Stimulated activated CD8-positive, alpha-beta memory T cell treated with anti-CD3 and anti-CD28 coated beads, Interleukin-15, amount 100 ng/mL, for 24 hours (primary cell): ENCODE results near the gene TRIM2.

Source experiments
- DNase-seq: peaks from one replicate; pipeline ENCODE4 v3.0.0-alpha.2; 2020; ENCODE audit warnings: low read depth

Gene TRIM2

DNA sequence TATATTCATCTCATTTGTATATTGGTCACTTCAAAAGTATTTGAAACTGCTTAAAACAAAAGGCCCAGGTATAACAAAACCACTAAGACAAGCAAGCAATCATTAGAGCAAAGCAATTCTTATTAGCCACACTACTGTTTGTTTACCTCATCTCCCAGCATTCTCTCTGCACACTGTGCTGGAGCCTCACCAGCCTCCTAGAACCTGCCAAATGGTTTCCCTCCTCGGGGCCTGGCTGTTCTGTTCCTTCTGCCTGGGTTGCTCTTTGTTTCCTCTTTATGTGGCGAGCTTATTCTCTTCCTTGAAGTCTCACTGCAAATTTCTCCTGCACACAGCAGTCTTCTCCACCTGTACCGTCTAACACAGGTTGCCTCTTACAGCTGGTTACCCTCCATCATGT lies 72.7 kb downstream of the TRIM2 start:
- no peak for DNase-seq

DNA sequence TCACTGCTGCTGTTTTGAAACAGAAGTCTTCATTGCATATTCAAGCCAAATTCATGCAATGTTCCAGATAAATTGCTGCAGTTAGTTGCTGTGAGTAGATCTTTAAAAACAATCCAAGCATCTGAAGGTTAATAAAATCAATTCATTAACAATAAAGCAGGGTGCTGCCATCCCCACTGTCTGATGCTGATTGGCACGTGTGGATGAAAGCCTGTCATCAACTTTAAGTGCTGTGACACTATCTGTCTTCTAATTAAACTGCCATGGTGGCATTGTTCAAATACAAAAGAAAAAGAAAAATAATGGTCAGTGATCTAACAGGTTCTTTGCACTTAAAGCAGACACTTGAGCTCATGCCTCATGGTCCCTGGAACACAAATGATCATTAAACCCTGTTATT lies 77.2 kb downstream of the TRIM2 start:
- DNase-seq, result no peak

DNA sequence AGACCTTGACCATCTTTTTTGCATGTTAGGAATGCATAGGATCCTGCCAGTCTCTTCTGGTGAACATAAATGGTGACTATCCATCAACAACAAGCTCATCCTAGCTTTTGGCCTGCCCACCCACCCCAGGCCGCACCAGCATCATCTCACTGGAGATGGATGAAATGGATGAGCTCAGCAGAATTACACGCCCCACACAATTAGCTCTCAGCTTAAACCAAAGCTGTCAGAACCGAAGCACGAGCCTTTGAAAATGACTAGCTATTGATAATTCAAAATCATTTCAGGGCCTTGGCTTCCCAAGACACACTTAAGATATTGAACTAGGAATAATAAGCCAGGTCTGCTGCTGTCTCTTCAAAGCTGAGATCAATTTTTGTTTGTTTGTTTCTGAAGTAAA lies 77.8 kb downstream of the TRIM2 start:
- DNase-seq, result no peak

DNA sequence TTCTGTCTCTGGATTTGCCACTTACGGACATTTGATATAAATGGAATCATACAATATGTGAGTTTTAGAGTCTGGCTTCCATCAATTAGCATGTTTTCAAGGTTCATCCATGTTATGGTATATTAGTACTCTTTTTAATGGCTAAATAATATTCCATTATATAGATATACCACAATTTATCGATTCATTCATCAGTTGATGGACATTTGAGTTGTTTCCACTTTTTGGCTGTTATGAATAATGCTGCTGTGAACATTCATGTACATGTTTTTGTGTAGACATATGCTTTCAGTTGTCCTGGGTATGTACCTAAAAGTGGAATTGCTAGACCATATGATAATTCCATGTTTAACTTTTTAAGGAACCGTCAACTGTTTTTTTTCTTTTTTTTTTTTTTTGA lies 79.0 kb downstream of the TRIM2 start:
- no peak for DNase-seq

DNA sequence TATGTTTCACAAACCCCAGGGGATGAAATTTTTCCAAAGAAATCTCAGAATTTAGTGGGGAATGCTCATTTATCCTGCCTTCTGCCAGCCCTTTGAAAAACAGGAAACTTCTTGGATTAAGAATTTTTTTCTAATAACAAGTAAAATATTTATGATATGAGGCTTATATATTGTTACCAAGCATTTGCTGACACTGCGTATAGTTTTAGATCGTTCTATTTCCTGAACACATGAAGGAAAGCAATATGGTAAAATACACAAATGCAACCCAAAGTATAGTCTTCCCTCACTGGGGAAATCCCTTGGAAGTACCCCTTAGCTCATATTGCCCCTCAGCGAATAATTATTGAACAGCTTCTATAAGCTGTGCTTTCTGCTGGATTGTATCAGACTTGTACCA lies 85.9 kb downstream of the TRIM2 start:
- no peak for DNase-seq

DNA sequence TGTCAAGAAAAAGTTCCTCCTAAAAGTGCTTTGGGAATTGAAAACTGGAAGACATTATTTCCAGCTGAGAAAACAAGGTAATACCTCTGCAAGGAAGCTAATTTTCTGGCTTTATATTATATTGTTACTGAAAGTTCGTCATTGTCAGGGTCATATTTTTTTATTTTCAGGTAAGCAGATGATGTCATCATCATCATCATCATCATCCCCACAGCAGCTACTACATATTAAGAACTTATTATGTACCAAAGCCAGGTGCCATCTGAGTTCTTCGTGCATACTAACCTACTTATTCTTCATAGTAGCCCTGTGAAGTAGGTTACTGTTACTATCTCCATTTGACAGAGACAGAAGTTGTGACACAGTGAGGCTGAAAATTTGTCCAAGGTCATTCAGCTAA lies 87.3 kb downstream of the TRIM2 start:
- DNase-seq, result no peak

DNA sequence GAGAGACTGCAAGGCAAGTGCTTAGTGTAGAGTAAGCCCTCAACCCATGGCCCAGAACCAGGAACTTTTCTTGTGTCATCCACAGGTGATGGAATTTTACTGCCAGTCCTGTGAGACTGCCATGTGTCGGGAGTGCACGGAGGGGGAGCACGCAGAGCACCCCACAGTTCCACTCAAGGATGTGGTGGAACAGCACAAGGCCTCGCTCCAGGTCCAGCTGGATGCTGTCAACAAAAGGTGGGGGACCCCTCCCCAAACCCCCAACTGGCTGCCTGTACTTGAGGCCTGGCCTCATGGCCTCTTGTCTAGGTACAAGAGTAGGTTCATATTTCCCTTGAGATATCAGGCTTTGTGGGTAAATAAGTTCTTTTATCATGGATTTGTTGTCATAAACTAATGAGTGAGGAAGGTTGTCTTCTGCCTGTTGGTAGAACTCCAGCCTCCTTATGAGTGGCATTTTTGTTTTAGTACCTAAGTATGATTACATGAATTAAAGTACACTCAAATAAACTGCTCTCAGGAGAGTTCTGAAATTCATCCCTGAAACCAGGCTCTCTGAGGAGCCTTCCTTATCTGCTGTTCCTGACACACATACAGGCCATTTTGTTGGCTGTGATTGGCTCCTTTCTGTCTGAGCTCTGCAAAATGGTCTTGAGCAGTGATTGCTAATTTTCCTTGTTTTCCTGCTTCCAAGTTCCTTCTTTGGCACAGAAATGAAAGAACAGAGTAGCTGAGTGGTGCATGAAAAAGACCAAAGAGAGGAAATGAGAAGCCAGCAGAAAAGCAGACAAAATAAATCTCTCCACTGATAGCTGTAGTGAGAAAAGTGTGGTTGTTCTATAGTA lies 88.9 kb downstream of the TRIM2 start:
- DNase-seq, result no peak

DNA sequence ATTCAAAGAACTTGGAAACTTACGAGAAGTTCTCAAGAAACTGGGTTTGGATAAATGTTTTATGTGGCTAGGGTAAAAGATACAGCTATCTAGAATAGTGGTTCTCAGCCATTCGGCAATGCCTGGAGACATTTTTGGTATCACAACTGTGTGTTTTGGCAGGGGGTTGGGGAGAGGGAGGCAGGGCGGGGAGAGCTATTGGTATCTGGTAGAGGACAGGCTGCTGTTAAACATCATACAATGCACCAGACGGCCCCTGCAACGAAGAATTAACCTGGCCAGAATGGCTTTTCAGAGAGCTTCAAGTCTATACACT lies 89.5 kb downstream of the TRIM2 start:
- no peak for DNase-seq

DNA sequence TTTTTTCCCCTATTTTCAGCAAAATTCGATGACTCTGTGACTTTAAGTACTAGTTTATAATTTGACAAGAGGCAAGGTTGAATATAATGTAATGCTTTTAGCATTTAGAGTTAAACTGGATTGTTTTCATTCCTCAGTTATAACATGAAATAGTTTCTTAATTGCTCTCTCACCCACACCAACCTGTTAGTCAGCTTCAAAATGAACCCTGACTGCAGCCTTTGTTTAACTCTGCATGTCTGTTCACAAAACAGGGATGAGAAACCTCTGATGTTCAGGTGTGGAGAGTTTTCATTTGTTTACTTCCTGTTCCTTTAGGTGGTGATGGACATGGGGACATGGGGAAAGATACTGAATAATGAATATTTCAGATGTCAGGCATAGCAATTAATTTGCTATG lies 90.4 kb downstream of the TRIM2 start:
- no peak for DNase-seq

DNA sequence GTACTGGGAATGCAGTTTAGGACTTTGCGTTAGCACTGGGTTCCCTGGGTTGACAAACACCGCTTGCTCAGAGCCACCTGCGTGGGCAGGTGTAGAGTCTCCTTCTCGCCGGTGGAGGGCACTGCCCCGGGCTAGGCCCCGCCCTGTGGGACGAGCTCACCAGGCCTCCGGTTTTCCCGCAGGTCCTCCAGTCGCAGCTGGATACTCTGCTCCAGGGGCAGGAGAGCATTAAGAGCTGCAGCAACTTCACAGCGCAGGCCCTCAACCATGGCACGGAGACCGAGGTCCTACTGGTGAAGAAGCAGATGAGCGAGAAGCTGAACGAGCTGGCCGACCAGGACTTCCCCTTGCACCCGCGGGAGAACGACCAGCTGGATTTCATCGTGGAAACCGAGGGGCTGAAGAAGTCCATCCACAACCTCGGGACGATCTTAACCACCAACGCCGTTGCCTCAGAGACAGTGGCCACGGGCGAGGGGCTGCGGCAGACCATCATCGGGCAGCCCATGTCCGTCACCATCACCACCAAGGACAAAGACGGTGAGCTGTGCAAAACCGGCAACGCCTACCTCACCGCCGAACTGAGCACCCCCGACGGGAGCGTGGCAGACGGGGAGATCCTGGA lies 91.0 kb downstream of the TRIM2 start:
- DNase-seq, result no peak

DNA sequence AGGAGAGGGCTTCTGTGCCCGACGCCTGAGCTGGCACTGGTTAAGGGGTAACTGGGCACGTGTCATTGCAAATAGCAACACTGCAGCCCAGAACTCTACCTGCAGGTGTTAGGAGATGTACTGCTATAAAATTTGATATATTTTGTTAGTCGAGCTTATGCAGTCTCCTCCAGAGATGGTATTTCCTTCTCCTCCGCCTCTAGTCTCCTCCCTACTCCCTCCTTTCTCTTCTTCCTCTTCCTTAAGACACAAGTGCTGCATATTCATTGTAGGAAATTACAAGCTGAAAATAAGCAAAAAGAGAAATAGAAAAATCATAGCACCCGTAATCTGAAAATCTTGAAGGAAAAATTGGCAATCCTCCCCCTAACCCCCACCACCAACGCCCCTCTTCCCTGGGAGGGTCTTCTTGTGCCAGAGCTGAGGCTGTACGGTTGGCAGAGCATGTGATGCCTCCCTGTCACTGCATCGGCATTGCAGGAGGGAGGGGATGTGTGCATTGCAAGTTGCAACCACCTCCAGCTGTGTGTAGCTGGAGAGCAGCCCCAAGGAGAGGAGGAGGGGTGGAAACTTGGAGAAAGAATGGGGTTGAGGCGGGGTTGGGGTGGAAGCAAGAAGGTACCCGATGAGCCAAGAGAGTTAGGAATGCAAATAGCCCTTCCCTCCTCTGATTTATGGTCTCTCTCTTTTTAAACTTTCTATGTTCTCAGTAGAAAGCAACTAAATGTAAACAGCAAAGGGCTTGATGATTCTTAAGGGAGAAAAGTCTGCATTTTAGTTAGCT lies 92.0 kb downstream of the TRIM2 start:
- DNase-seq, result no peak

DNA sequence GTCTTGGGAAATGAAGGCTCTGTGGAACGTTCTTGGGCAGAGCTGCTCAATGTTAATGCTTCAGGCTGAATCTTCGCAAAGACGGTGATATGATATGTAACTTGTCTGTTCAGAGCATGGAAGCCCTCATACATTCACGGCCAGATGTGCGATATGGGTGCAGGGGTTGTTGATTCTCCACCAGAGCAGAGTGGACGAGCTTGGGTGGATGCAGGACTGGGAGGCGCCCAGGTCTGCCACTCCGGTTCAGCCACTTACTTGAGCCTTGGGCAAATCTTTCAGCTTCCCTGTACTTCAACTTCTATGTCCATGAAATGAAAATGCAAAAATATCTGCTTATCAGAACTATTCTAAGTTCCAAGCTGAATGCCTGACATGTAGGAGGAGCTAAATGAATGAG lies 92.9 kb downstream of the TRIM2 start:
- DNase-seq, result no peak

DNA sequence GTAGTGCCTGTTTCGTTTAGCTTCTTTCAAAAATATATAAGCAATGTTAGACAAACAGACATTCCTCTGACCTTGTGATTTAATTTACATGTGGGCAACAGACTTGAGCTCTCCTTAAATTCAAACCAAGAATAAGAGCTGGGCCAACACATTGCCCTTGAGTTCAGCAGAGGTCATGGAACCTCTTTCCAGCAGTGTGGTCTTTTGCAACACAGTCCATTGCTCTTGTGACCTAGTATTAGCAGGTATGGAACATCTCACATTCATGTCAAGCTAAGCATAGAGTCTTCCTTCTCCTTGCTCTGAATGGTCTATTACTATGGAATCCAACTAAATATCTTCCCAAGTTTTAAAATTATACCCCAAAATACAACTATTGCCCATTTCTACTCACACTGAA lies 106.5 kb downstream of the TRIM2 start:
- DNase-seq, result no peak

DNA sequence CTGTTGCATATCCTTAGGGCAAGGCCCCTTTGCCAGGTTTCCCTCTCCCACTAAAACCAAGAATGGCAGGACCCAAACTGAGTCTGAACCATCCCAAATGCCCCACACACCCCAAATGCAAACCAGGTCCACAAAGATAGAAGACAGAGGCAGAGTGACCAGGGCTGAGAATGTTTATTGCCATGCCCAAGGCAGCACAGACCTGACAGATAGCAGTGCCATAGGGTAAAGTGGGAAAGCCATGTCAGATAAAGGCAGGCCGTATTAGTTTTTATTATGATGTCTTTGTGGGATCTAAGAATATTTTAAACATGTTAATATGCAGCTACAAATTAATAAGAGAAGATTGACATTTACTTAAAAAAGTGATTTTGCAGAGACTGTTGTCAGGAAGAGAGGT lies 110.7 kb downstream of the TRIM2 start:
- DNase-seq, result no peak

DNA sequence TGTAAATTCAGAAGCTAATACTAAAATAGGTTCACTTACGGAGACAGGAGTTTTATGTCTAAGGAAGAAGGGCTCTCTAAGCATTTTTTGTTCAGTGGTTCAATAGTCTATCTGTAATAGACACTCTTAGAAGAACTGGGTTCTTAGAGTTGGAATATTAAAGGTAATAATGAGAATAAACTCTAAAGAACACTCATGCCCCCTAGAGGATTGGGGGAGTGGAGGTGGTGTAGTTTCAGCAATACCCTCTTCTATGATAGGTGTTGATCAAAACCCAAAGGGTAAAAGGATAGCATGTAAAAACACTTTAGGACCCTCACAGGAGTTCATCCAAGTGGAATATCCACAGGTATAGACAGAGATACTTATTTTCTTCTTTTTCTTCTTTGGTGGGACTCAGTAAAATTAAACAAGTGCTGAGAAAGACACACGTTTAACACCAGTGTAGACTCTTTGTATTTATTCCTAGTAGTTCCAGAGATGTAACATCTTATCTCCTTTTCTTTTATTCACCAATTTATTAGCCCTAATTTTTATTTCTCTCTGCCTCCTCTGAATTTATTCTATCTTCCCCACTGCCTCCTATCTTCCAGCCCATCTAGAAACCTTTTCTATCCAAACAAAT lies 114.6 kb downstream of the TRIM2 start:
- no peak for DNase-seq

DNA sequence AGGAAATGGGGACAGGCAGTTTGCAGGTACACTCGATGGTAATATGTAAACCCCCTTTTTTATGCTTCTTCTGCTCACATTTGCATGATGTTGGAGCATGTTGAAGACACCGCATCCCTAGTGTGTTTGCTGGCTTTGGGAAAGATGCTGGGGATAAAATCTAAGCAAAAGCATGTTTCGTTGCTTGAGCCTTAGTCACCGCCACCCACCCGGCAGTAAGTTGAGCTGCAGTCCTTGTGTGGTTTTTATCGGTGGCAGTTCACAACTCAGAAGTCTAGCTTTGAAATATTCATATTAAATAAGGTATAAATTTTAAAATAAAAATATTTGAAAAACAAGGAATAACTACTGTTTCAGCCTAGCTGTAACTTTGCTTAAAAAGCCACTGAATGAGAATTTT lies 118.5 kb downstream of the TRIM2 start:
- DNase-seq, result no peak

DNA sequence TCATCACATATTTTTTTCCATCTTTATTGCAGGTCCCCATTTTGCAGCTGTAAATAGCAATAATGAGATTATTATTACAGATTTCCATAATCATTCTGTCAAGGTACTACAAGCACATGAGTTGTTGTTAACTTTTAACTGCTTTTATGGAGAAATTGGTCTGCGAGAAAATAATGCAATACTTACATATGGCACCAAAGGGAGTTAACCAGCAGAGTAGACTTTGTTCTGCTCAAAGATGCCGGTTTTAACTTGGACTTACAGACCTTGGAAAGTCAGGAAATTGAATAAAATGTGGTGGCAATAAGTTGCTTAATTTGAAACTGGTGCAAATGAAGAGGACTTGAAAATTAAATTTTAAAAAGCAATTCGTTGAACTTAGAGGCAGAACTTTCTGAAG lies 119.8 kb downstream of the TRIM2 start:
- no peak for DNase-seq

DNA sequence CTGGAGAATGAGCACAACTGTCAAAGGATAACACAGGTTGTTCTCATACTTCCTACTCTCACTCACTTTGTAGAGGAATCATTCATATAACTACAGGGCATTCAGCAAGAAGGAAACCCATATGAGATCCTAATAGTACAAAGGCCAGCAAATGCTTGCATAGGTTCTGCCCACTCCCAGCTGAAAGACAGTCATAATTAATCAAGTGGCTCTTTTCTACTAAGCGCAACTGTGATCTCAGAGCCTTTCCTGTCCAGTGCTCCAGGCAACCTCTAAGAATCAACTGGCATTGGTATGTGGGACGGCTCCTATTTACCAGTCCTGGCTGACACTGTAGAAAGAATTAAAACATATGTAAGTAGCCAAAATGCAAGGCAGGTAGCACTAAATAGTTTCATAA lies 121.3 kb downstream of the TRIM2 start:
- DNase-seq, result no peak

DNA sequence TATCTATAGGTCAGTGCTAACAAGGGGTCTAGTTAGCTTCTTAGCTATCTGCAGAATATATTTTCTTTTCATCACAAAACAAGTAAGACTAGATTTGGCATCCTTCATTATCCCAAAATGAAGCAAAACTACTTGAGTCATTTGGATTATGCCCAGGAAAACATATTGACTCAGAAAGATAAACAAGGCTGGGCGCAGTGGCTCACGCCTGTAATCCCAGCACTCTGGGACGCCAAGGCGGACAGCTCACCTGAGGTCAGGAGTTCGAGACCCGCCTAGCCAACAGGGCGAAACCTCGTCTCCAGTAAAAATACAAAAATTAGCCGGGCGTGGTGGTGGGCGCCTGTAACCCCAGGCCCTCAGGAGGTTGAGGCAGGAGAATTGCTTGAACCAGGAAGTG lies 122.3 kb downstream of the TRIM2 start:
- no peak for DNase-seq

DNA sequence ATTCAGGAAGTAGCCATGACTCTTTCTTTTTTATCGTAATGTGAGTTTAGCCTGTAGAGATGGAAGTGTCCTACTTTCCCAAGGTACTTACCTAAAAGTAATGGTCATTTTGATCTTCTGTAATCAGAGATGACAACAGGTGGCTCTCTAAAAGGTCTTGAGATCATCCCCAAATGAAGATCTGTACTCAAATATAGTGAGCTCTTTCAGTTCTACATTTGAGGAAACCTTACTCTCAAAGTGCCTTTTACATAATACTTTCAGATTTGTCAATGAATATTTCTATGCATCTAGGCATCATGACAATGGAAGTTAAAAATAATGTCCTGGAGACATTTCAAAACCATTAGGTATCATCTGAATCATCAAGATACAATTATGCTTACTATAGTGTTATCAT lies 123.0 kb downstream of the TRIM2 start:
- no peak for DNase-seq

DNA sequence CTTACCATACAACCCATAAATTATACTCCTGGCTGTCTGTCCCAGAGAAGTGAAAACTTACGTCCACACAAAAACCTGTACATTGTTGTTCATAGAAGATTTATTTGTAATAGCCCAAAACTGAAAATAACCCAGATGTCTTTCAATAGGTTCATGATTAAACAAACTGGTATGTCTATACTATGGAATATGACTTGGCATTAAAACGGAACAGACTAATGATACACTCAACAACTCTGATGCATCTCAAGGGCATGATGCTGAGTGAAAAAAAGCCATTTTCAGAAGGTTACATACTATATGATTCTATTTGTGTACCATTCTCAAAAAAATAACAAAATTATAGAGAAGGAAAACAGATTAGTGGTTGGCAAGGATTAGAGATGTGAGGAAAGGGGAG lies 128.7 kb downstream of the TRIM2 start:
- no peak for DNase-seq

DNA sequence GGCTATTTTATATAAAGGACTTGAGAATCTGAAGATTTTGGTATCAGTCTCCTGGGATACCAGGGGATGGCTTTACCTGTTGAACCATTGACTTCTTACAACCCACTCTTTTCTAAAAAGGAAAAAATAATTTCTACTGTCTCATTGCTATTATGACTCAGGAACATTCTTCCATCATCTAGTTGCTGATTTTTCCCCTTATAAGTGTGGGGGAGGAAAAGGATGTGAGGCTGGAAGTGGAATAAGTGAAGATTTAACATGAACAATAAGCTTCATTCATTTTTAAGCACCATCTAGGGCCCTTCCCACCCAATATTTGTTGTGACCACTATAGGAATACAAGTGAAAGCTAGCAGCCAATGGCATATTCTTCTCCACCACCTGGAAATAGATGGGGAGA lies 129.6 kb downstream of the TRIM2 start:
- DNase-seq, result no peak

DNA sequence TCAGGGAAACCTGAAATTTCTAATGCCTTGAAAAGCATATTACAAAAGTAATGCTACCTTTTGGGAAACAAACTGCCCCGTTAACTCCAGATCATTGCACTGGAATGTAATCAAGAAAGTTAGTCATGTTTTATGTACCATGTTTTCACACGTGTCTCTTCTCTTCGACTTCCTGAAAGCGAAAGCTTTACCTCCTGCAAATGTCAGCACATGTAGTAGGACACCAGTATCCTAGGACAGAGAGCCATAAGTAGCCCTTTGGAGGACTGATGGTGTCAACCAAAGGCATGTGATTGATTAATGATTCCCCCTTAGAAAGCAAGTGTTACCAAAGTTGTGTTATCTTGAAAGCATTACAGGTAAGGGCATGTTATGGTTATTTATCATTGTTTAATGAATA lies 131.4 kb downstream of the TRIM2 start:
- no peak for DNase-seq
